ENCODE data around the gene TLR3. TPM values are rescaled to one million over a fixed set of nuclear protein-coding genes. Genes with fewer than 3 reads are reported as not detected.

Gene TLR3
- total RNA-seq, 1 donor from 2014 or later: not detected

Other genes with a start within 250 kb of the TLR3 start
- gene FAM149A, start 35.5 kb downstream of the TLR3 start, total RNA-seq: 0.33 TPM in 1 of 2 replicates, not detected in the other
- gene CYP4V2, start 122.4 kb downstream of the TLR3 start, total RNA-seq: 8.7 and 9.7 TPM in 2 replicates
- gene KLKB1, start 158.4 kb downstream of the TLR3 start, total RNA-seq: 0.09 and 0.12 TPM in 2 replicates
- gene F11, start 197.0 kb downstream of the TLR3 start, total RNA-seq: not detected in 2 replicates

All from activated CD4-positive, alpha-beta T cell treated with anti-CD3 and anti-CD28 coated beads, Interleukin-2, amount 10 ng/mL, durations not matched to agents 24 days and 14 days (primary cell).